GM18867 (cell line): ENCODE results near the gene KHDRBS2.
"Not testable (repeated sequence)": the region's sequence is repeated elsewhere in the genome, so short reads cannot be mapped to it uniquely, and the experiment has no call there.

Source experiments
- ATAC-seq: cut with Tn5 transposase; IDR thresholded peaks from one replicate; pipeline ENCODE4 v1.9.1; 2021; ENCODE audit warnings: mild to moderate bottlenecking, moderate library complexity; ENCODE audit not compliant: unreplicated experiment

KHDRBS2 gene

DNA sequence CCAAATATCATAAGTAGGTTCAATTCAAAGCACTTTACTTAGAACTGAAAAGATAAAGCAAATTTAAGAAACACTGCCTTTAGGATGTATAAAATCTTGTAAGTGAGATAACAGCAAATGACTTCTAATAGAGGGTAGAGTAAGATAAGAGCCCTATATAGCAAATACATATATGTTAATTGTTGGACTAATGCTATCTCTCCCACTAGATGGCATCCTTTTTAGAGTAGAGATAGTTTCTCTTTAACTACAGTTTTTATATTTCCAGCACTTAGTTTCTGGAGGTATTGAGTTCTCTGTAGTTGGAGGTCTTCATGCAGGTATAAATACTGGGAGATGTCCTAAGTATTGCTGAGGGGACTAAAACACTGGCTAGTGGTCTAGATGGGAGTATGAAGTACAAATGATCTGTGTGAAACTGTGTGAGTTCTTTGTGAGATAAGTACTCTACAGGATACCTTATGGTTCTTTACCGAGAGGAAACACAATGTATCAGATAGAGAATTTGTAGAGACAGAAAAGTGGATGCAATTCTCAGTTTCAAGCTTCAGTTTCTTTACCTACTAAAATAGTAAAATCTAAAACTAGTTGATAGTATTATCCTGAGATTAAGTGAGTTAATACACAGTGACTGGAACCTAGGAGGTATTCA, 399.3 kb downstream of the KHDRBS2 start:
- ATAC-seq, result peak; percentile 64

DNA sequence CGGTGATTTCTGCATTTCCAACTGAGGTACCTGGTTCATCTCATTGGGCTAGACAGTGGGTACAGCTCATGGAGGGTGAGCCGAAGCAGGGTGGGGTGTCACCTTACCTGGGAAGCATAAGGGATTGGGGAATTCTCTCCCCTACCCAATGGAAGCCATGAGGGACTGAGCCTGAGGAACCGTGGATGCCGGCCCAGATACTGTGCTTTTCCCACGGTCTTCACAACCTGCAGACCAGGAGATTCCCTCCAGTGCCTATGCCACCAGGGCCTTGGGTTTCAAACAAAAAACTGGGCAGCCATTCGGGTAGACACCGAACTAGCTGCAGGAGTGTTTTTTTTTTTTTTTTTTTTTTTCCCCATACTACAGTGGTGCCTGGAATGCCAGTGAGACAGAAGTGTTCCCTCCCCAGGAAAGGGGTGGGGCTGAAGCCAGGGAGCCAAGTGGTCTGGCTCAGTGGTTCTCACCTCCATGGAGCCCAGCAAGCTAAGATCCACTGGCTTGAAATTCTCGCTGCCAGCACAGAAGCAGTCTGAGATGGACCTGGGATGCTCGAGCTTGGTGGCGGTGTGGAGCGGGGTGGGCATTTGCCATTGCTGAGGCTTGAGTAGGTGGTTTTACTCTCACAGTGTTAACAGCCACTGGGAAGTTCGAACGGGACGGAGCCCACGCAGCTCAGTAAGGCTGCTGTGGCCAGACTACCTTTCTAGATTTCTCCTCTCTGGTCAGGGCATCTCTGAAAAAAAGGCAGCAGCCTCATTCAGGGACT, 416.2 kb downstream of the KHDRBS2 start:
- no peak for ATAC-seq

DNA sequence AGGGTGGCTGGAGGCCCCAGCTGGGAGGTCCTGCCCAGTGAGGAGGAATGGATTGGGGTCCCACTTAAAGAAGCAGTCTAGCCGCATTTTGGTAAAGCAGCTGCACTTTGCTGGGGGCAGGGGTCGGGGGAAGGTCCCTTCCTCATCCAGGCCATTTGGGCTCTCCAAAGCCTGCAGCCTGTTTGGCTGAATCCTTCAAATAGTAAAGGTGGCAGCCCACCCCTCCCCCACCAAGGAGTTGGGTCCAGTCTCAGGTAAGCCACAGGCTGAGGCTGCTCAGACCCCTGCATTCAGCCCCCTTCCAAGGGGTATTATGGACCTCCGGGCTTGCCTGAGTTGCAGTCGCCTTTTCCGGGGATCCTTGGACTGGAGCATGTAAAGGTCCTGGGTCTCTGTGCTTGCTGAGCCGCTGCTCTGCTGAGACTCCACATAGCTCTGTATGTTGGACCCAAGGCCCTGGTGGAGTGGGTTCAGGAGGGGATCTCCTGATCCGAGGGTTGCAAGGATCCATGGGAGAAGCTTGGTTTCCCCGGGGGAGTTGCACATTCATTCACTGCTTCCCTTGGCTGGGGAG, 417.4 kb downstream of the KHDRBS2 start:
- ATAC-seq, result no peak

DNA sequence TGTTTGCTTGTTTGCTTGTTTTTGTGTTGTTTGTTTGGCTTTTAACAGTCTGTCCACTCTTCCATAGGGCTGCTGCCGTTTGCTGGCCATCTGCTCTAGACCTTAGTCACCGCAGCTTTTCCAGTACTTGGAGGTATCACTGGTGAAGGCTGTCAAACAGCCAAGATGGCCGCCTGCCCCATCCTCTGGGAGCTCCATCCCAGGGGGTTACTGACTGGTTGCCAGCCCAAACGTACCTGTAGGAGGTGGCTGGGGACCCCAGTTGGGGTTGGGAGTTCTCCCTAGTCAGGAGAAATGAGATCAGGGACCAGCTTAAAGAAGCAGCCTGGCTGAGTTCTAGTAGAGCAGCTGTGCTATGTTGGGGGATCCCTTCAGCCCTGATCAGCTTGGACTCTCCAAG, 418.4 kb downstream of the KHDRBS2 start:
- no peak for ATAC-seq

GRCh38 chr6:61857541-61857940, 428.5 kb downstream of the KHDRBS2 start:
- ATAC-seq, result no peak

DNA sequence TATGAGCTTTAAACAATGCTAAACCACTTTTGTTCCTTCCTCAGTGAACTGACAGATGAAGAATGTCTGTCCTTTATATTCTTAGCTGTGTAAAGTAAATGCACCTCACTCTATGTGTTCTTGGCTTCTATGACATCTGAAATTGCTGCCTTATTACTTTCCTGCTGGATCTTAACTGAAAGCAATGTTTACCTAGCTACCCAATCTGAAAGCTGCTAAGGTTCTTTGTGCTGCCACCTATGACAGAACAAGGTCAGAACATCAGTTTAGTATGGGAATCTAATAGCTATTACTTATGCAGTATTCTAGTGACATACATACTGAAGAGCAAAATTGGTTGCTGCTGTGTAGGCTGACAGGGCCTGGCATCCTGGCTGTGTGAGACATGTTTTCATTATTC, 444.1 kb downstream of the KHDRBS2 start:
- ATAC-seq, result no peak

DNA sequence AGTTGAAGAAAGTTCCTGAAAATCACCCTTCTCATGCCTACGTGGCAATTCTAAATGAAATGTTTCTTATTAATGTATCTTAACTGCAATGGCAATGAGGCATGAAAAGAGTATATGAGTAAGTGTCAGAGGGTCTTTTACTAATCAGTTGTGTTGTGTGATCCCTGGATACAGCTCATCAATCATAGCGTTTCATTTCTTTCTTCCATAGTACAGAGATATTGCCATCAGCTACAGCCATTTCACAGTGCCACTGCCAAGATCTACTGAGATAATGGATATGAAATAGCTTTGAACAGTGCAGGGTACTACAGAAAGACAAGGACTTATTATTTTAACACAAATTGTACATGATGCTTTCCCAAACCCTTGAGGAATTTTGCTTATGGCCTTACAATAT, 450.8 kb downstream of the KHDRBS2 start:
- no peak for ATAC-seq

DNA sequence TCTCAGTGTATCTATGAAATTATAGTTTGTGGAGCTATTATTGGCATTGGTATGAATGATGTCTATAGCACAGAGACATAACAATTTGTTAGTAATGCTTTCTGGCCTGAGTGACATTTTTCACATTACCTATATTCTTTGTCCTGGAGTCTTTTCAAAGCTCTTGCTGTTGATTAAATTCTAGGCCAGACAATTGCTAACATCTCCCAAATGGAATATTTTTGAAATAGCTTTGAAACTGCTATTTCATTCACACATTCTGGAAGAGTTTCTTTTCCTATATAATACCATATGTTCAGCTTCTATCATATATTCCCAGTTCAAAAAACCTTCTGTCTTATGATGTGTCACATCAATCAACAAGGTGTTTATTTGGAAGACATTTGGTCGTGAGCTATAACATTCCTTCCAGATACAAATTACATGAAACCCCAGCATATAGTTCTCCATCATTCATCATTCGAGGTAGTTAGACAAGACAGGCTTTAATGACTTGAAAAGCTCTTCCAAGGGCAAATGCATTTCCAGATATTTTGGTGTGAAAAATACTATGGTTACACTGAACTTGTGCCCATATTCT, 452.8 kb downstream of the KHDRBS2 start:
- ATAC-seq, result no peak

GRCh38 chr6:61817716-61818115, 468.3 kb downstream of the KHDRBS2 start:
- no peak for ATAC-seq

DNA sequence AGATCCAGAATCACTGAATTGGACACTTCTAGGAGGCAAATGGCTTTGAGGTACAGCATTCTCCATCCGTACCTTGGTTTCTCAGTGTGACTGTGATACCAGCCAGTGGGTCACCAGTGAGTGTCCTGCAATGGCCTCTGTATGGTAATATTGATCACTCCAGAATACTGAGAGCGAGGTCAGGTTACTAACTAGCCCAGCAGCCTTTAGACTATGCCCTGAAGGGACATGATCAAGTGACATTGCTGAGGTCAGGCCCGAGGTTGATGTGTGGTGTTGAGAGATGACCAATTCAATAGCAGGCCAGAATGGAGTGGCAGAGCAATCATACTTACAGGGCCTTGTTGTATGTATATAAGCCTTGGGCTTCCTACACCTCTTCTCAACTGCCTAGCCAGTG, 476.0 kb downstream of the KHDRBS2 start:
- no peak for ATAC-seq

GRCh38 chr6:61809004-61809595, 476.9 kb downstream of the KHDRBS2 start:
- ATAC-seq, result peak; percentile 82

DNA sequence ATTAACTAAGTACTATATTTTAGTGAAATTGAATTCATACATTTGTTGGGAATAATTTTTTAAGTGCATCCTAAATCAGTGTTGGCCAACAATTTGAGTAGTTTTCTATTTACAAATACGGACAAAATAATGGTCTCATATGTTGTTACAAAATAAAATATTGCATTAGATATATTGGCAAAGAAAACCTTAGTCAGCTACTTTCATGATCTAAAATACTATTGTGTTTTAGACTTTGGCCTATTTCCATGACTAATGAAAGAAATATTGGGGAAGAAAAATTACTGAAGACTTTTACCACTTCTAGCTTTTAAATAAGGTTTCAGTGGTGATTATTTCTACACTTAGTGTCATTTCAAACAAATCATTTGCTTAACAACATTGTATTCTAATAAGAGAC, 498.0 kb downstream of the KHDRBS2 start:
- ATAC-seq, result no peak

DNA sequence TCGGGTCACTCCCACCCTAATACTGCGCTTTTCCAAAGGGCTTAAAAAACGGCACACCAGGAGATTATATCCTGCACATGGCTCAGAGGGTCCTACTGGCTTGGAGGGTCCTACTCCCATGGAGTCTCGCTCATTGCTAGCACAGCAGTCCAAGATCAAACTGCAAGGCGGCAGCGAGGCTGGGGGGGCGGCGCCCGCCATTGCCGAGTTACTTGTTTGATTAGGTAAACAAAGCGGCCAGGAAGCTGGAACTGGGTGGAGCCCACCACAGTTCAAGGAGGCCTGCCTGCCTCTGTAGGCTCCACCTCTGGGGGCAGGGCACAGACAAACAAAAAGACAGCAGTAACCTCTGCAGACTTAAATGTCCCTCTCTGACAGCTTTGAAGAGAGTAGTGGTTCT, 516.6 kb downstream of the KHDRBS2 start:
- not testable (repeated sequence) for ATAC-seq

DNA sequence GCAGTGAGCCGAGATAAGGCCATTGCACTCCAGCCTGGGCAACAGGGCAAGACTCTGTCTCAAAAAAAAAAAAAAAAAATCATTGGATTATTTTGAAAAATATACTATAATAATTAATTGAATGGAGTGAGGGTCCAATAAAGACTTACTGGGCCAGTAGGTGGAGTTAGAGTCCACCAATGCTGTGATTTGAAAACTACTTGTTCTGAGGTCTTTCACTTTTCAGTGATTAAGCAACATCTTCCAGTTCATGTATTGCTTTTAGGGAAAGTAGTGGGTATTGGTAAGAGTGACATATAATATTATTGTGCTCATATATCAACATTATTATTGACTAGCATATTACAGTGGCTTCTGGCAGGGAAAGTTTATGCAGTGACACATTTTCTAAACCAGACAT, 530.3 kb downstream of the KHDRBS2 start:
- no peak for ATAC-seq

DNA sequence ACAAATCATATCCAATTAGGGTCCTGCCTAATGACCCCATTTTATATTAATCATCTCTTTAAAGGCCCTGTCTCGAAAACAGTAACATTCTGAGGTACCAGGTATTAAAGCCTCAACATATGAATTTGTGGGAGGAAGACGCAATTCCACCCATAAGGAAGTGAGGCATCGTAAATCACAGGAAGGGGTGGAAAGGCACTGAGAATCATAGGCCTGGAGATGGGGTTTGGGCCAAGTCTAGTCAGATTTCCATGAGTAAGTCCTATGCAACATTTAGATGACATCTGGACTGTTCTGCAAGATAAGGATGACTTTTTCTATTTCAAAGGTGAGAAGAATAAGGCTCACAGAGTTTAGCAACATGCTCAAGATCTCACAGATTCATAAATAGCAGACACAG, 534.0 kb downstream of the KHDRBS2 start:
- no peak for ATAC-seq

DNA sequence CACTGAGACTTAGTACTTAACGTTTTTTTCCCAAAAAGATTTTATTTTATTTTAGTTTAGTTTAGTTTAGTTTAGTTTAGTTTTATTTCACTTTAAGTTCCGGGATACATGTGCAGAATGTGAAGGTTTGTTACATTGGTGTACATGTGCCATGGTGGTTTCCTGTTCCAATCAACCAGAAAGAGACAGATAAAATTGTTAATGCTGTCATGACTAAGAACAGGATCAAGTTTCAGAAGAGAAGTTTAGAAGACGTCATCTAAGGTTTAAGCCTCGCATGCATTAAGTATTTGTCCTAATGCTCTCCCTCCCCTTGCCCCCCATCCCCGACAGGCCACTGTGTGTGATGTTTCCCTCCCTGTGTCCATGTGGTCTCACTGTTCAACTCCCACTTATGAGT, 540.0 kb downstream of the KHDRBS2 start:
- no peak for ATAC-seq

DNA sequence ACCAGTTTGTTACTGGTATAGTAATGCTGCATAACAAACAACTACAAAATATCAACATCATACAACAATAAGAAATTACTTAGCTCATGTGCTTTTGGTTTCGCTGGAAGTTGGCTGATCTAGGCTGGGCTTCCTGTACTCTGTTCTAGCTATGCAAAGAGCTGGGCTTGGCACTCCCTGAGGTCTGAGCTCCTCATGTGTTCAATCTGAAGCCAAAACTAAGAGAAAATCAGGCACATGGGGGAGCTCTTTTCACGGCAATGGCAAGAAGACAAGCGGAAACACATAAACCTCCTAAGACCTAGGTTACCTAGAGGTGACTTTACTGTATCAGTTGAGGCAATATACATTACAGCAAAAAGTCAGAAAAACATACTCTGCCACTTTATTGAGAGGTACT, 574.2 kb downstream of the KHDRBS2 start:
- ATAC-seq, result no peak

GRCh38 chr6:61688165-61688564, 597.9 kb downstream of the KHDRBS2 start:
- no peak for ATAC-seq

DNA sequence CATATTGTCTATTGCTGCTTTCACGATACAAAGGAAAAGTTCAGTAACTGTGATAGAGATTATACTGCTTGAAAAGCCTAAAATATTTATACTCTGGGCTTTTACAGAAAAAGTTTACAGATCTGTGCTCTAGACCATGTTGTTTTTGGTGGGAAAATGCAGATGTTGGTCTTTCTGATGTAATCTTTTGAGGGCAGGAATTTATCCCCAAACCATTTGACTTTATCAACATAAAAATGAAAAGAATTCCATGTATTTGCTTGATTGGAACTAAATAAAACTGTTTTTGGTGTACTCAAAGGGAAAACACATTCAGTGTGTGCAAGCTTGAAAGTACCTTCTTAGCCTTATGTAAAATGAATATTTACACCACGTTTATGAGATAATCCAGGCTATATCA, 603.5 kb downstream of the KHDRBS2 start:
- ATAC-seq, result no peak

DNA sequence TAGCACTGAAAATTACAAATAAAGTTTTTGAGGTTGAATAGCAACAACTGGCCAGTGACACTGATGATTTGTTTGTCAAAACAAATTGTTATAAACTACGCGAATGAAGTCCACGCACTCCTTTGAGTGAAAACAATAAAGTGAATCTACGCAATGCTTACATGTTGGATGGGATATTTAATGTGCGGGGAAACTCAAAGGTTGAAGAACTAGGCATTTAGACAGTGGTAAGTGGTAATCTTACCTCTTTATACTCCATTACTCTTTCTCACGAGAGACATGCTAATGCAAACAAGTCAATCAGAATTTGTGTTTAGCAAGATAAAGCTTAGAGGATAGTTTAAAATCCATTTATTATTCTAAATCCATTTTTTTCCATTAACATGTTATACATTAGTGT, 606.4 kb downstream of the KHDRBS2 start:
- no peak for ATAC-seq

GRCh38 chr6:61675734-61676133, 610.3 kb downstream of the KHDRBS2 start:
- no peak for ATAC-seq

GRCh38 chr6:61649845-61650244, 636.2 kb downstream of the KHDRBS2 start:
- ATAC-seq, result no peak
